ENCODE results near the gene ADCY5.

Gene ADCY5

GRCh38 chr3:123299581-123299980 lies 149.3 kb downstream of the ADCY5 start:
- H3K4me3 ChIP-seq (ENCODE audit: low read depth, low read length), result no peak overlapping the region
- no peak for TF ChIP-seq CTCF (IDR thresholded peaks at IDR 0.05; ENCODE audit: low read depth, low read length)

GRCh38 chr3:123298903-123299302 lies 150.0 kb downstream of the ADCY5 start:
- no peak for TF ChIP-seq CTCF (IDR thresholded peaks at IDR 0.05; ENCODE audit: low read depth, low read length)
- no peak overlapping the region for H3K4me3 ChIP-seq (ENCODE audit: low read depth, low read length)

- TF ChIP-seq CTCF (IDR thresholded peaks at IDR 0.05; ENCODE audit: low read depth, low read length), result no peak
- H3K4me3 ChIP-seq (ENCODE audit: low read depth, low read length), result no peak overlapping the region
These were observed 151.3 kb downstream of the ADCY5 start for GRCh38 chr3:123297627-123297899.

GRCh38 chr3:123296836-123297626 lies 151.9 kb downstream of the ADCY5 start:
- no peak overlapping the region for H3K4me3 ChIP-seq (ENCODE audit: low read depth, low read length)
- no peak for TF ChIP-seq CTCF (IDR thresholded peaks at IDR 0.05; ENCODE audit: low read depth, low read length)

GRCh38 chr3:123296261-123296660 lies 152.6 kb downstream of the ADCY5 start:
- H3K4me3 ChIP-seq (ENCODE audit: low read depth, low read length), result no peak overlapping the region
- TF ChIP-seq CTCF (IDR thresholded peaks at IDR 0.05; ENCODE audit: low read depth, low read length), result no peak

- no peak overlapping the region for H3K4me3 ChIP-seq (ENCODE audit: low read depth, low read length)
These were observed 153.0 kb downstream of the ADCY5 start for GRCh38 chr3:123295901-123296250.

More at GRCh38 chr3:123295901-123296250, 153.0 kb downstream of the ADCY5 start:
- TF ChIP-seq CTCF (IDR thresholded peaks at IDR 0.05; ENCODE audit: low read depth, low read length), result no peak
